Activated T-cell treated with anti-CD3 and anti-CD28 coated beads, Interleukin-2, amount 50 U/mL, for 4 hours (primary cell): ENCODE measurements around the gene AK5. TPM values are rescaled to one million over a fixed set of nuclear protein-coding genes. Genes with fewer than 3 reads are reported as not detected.
A peak's percentile ranks its signal among the peaks of the same experiment; 100 is the strongest.
"Not testable (repeated sequence)": the region's sequence is repeated elsewhere in the genome, so short reads cannot be mapped to it uniquely, and the experiment has no call there.

Experiments
- ATAC-seq, 2 donors: fragments of 200-7000 bp; cut with Tn5 transposase; one replicate each; pipeline ENCODE4 v1.10.0; 2021
- DNase-seq: peaks from one replicate; pipeline ENCODE4 v3.0.0-alpha.2; 2020
- H3K27me3 Mint-ChIP-seq: one replicate; pipeline ENCODE4 v1.8.0; 2021; ENCODE audit warnings: low read depth, mixed read lengths
- H3K36me3 Mint-ChIP-seq: one replicate; pipeline ENCODE4 v1.8.0; 2022; ENCODE audit warnings: mixed read lengths; ENCODE audit not compliant: insufficient read depth
- H3K4me1 Mint-ChIP-seq: one replicate; pipeline ENCODE4 v1.8.0; 2021; ENCODE audit warnings: low read depth, mixed read lengths
- H3K4me3 Mint-ChIP-seq: one replicate; pipeline ENCODE4 v1.8.0; 2021; ENCODE audit warnings: mild to moderate bottlenecking, moderate library complexity, mixed read lengths
- H3K9me3 Mint-ChIP-seq: one replicate; pipeline ENCODE4 v1.8.0; 2021; ENCODE audit warnings: mixed read lengths
- total RNA-seq, 3 donors: library from RNA; stranded (reverse); gene quantifications; one replicate each; pipeline ENCODE4 v1.2.1, GENCODE V29; 2021

The AK5 gene
- total RNA-seq, 3 donors from 2014 or later, result 1.0 to 4.9 (median 3.0) TPM

DNA sequence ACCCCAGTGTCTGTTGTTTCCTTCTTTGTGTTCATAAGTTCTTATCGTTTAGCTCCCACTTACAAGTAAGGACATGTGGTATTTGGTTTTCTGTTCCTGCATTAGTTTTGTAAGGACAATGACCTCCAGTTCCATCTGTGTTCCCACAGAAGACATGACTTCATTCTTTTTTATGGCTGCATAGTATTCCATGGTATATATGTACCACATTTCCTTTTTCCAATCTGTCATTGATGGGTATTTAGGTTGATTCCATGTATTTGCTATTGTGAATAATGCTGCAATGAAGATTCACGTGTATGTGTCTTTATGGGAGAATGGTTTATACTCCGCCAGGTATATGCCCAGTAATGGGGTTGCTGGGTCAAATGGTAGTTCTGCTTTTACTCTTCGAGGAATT, 127.1 kb downstream of the AK5 start:
- H3K9me3 Mint-ChIP-seq, H3K4me3 Mint-ChIP-seq, ATAC-seq, H3K27me3 Mint-ChIP-seq, DNase-seq: not testable (repeated sequence)
- peaks cover 22% of the 10 kb centered on the region for H3K4me1 Mint-ChIP-seq
- peaks cover 17% of the 10 kb centered on the region for H3K36me3 Mint-ChIP-seq

DNA sequence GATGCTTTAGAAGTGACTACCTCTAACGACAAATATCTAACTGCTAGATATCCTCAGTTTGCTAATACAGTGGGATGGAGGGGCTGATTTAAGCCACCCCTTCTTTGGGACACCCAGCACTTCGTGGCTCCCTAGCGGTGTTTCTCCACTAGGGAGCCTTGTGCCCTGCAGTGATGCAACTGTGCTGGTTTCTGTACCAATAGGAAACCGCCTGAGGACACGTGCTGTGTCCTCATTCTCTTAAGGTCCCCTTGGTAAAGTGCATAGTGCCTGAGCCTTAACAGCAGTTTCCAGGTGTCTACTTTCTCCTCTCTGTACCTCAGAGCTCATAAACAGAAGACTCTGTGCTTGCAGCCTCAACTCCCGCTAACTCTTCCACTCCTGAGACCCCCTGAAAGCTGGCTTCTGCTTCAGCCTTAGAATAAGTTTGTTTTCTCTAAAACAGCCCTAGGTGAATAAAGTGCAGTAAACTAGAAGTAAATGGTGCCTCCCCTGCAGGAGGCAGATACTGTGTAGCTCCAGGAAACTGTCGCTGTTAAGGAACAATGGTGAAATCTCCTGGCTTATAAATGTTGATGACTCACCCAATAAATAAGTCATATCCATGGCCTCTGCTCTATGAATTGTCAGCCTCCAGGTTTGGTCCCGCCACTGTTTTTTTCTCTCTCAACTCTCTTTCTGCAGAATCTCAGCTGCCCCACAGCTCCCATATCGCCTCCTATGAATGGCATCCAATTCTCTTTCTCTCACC, 130.4 kb downstream of the AK5 start:
- H3K27me3 Mint-ChIP-seq, result peaks cover 9% of the 10 kb centered on the region
- H3K4me1 Mint-ChIP-seq, result peaks cover 23% of the 10 kb centered on the region
- H3K4me3 Mint-ChIP-seq, result no peak overlapping the region
- no peak for ATAC-seq
- peaks cover 27% of the 10 kb centered on the region for H3K36me3 Mint-ChIP-seq
- no peak for DNase-seq
- H3K9me3 Mint-ChIP-seq, result peaks cover under 1% of the 10 kb centered on the region

- peaks cover 9% of the 10 kb centered on the region for H3K27me3 Mint-ChIP-seq
- DNase-seq (no peak), ATAC-seq (no peak)
- H3K9me3 Mint-ChIP-seq, result peaks cover 5% of the 10 kb centered on the region
- no peak overlapping the region for H3K4me3 Mint-ChIP-seq
- H3K36me3 Mint-ChIP-seq, result peaks cover 32% of the 10 kb centered on the region
- H3K4me1 Mint-ChIP-seq, result peaks cover 23% of the 10 kb centered on the region
These were observed 131.2 kb downstream of the AK5 start for GRCh38 chr1:77412820-77413530.

DNA sequence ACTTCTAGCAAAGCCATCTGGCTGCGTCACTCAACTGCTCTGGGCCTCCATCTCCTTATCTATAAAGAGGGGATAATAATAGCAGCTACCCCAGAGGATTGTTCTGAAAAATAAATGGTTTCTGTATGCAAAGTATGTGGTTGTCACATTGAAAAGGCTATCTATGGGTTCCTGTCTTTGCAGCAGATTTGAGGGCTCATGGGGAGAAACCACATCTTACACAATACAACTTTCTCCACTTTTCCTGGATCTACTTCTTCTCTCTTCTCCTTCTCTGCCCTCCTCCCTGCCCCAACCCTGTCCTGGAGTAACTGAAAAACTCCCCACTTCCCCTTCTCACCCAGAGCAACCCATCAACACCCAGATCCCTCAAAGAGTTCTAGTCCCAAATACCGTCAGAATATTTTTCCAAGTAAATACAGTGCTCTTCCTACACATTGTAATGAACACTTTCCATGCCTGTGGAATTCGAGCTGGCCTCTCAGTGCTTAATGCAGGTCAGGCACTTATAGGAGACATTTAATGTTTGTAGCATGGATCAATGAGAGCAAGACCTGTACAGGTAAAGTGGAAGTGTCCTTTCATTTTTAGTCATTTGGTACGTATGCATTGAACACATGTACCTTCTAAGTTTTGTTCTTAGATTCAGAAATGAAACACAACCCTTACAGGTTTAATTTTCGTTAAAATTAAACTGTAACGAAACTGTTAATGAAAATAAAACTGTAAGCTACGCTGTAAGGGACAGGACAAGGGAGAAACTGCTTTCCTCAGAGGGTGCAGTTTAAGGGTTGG, 131.9 kb downstream of the AK5 start:
- ATAC-seq, result no peak
- peaks cover 26% of the 10 kb centered on the region for H3K4me1 Mint-ChIP-seq
- peaks cover 9% of the 10 kb centered on the region for H3K27me3 Mint-ChIP-seq
- peaks cover 7% of the 10 kb centered on the region for H3K9me3 Mint-ChIP-seq
- peak overlapping the region; percentile 55 for H3K4me3 Mint-ChIP-seq
- DNase-seq, result no peak
- H3K36me3 Mint-ChIP-seq, result peaks cover 36% of the 10 kb centered on the region

GRCh38 chr1:77415579-77415978, 133.8 kb downstream of the AK5 start:
- H3K27me3 Mint-ChIP-seq, result peaks cover 12% of the 10 kb centered on the region
- H3K36me3 Mint-ChIP-seq, result peaks cover 43% of the 10 kb centered on the region
- H3K4me3 Mint-ChIP-seq, result no peak overlapping the region
- no peak for ATAC-seq
- peaks cover 7% of the 10 kb centered on the region for H3K9me3 Mint-ChIP-seq
- H3K4me1 Mint-ChIP-seq, result peaks cover 40% of the 10 kb centered on the region
- no peak for DNase-seq

DNA sequence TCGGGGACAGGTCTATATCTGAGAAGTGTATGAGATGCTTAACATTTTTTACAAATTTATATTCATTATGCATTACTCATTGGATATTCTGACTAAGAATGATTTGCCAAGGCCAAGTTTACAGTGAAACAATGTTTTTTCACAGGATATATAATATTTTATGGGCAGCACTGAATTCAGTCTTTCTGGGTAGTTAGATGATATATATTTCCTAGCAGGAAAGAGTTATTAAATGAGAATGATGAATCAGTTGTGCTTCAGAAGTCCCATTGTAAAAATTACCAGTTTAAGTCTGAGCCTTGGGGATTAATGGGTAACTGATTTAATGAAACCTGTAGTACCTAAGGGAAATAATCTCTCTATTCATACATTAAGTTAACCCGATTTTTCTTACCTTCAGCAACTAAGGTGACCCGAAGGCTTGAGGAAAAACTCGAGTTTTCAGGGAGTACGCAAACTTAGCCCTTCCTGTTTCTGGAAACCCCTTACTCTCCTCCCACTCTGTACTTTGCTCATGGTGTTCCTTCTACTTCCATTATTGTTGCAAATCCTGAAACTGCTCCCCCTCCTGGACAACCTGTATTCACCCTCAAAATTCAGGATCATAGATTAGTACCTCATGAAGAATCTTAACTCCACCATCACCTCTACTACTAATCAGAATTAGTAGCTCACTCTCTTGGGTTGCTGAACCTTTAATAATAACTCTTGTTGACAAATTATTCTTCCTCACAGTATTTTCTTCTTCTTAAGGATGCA, 135.1 kb downstream of the AK5 start:
- peaks cover 10% of the 10 kb centered on the region for H3K27me3 Mint-ChIP-seq
- H3K9me3 Mint-ChIP-seq, result peaks cover 7% of the 10 kb centered on the region
- peaks cover 53% of the 10 kb centered on the region for H3K4me1 Mint-ChIP-seq
- ATAC-seq (no peak), DNase-seq (no peak)
- H3K36me3 Mint-ChIP-seq, result peaks cover 40% of the 10 kb centered on the region
- no peak overlapping the region for H3K4me3 Mint-ChIP-seq

DNA sequence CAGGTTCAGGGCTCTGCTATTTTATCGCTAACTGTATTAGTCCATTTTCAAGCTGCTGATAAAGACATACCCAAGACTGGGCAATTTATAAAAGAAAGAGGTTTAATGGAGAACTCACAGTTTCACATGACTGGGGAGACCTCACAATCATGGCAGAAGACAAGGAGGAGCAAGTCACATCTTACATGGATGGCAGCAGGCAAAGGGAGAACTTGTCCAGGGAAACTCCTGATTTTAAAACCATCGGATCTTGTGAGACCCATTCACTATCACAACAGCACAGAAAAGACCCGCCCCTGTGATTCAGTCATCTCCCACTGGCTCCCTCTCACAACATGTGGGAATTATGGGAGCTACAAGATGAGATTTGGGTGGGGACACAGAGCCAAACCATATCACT, 136.2 kb downstream of the AK5 start:
- not testable (repeated sequence) for H3K9me3 Mint-ChIP-seq, H3K27me3 Mint-ChIP-seq, H3K4me3 Mint-ChIP-seq, DNase-seq, ATAC-seq
- peaks cover 37% of the 10 kb centered on the region for H3K36me3 Mint-ChIP-seq
- peaks cover 54% of the 10 kb centered on the region for H3K4me1 Mint-ChIP-seq

DNA sequence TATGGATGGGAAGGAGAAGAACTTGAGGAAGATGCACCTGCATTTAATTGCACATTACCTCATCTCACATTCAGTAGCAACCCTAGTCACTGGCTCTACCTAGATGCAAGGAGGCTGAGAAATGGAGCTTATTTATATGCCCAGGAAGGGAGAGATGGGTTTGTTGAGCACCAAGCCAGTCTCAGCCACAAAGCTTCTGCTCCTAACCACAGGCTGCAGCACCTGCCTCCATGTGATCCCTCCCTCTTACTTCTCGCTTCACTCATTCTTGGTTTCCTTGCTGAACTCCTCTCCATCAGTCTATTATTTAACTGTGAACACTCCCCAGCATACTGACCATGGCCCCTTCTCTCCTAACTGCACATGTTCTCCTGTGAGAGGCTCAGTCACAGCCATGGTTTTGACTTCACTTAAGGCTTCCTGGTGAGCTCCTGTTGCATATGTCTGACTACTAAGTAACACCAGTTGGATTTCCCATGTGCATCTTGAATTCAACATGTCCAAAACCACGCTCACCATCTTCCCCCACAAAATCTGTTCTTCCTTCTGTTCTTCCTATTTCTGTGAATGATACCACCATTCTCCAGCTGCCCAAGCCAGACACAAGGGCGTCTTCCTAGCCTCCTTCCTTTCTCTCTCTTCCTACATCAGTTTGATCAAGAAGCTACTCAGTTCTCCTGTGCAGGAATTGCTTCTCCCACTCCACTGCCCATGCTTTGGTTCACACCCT, 139.8 kb downstream of the AK5 start:
- ATAC-seq (peak in 1 of 2 donors; percentile 35), DNase-seq (no peak)
- Mint-ChIP-seq H3K27me3 (peaks cover 3% of the 10 kb centered on the region), H3K4me3 (peak overlapping the region; percentile 16), H3K4me1 (peaks cover 52% of the 10 kb centered on the region), H3K9me3 (peaks cover 22% of the 10 kb centered on the region), H3K36me3 (peaks cover 36% of the 10 kb centered on the region)

- peaks cover 3% of the 10 kb centered on the region for H3K27me3 Mint-ChIP-seq
- DNase-seq (no peak), ATAC-seq (no peak)
- peaks cover 20% of the 10 kb centered on the region for H3K36me3 Mint-ChIP-seq
- H3K9me3 Mint-ChIP-seq, result peaks cover 19% of the 10 kb centered on the region
- H3K4me1 Mint-ChIP-seq, result peaks cover 46% of the 10 kb centered on the region
- H3K4me3 Mint-ChIP-seq, result no peak overlapping the region
These were observed 142.4 kb downstream of the AK5 start for GRCh38 chr1:77424236-77424635.

DNA sequence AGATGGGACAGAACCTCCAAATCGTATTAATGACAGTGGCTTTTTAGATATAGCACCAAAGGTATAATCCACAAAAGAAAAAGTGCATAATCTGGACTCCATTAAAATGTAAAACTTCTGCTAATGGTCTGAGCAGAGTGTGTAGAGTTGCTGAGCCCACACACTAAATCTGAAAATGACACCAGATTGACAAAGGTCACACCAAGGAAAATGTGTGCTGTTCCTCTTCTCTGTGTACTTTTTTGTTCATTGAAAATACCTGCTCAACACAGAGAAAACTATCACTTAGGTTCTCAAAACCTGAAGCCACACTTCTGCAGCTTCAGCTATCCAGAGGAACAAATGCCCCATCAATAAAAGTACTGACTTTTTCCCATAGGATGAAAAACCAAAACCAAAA, 146.2 kb downstream of the AK5 start:
- ATAC-seq, result no peak

GRCh38 chr1:77430966-77431690, 149.3 kb downstream of the AK5 start:
- no peaks in the 10 kb centered on the region for H3K36me3 Mint-ChIP-seq
- H3K27me3 Mint-ChIP-seq, result no peaks in the 10 kb centered on the region
- H3K4me3 Mint-ChIP-seq, result no peak overlapping the region
- ATAC-seq (no peak), DNase-seq (no peak)
- H3K9me3 Mint-ChIP-seq, result peaks cover 7% of the 10 kb centered on the region
- H3K4me1 Mint-ChIP-seq, result peaks cover 27% of the 10 kb centered on the region

More for the DNA sequence above, 146.2 kb downstream of the AK5 start:
- H3K27me3 Mint-ChIP-seq, result no peaks in the 10 kb centered on the region
- H3K4me1 Mint-ChIP-seq, result peaks cover 20% of the 10 kb centered on the region
- peaks cover 19% of the 10 kb centered on the region for H3K9me3 Mint-ChIP-seq
- peaks cover 10% of the 10 kb centered on the region for H3K36me3 Mint-ChIP-seq
- DNase-seq, result no peak
- H3K4me3 Mint-ChIP-seq, result no peak overlapping the region

GRCh38 chr1:77433934-77434333, 152.1 kb downstream of the AK5 start:
- Mint-ChIP-seq H3K4me1 (peaks cover 42% of the 10 kb centered on the region), H3K9me3 (peaks cover 7% of the 10 kb centered on the region), H3K4me3 (no peak overlapping the region), H3K36me3 (peaks cover 5% of the 10 kb centered on the region), H3K27me3 (no peaks in the 10 kb centered on the region)
- DNase-seq, result no peak
- no peak for ATAC-seq

GRCh38 chr1:77434967-77435366, 153.1 kb downstream of the AK5 start:
- Mint-ChIP-seq H3K27me3 (no peaks in the 10 kb centered on the region), H3K4me1 (peaks cover 42% of the 10 kb centered on the region), H3K9me3 (peaks cover 18% of the 10 kb centered on the region), H3K4me3 (peak overlapping the region; percentile 53), H3K36me3 (peaks cover 8% of the 10 kb centered on the region)
- no peak for DNase-seq
- no peak for ATAC-seq
